H7 (cell line): Measurements from ENCODE around the gene GRM8. TPM values are rescaled to one million over a fixed set of nuclear protein-coding genes. Genes with fewer than 3 reads are reported as not detected.

Source experiments
- DNase-seq: peaks from one replicate; pipeline ENCODE4 v3.0.0; 2012
- H3K27me3 ChIP-seq: 2 replicates; pipeline ENCODE4 v1.6.0; 2011; ENCODE audit warnings: mild to moderate bottlenecking, low read length; ENCODE audit not compliant: control insufficient read depth, insufficient read depth
- H3K36me3 ChIP-seq: replicated peaks from 2 replicates; pipeline ENCODE4 v1.5.1; 2011; ENCODE audit warnings: low read length; ENCODE audit not compliant: control insufficient read depth, insufficient read depth
- H3K4me3 ChIP-seq: 2 replicates; pipeline ENCODE4 v1.5.1; 2011; ENCODE audit warnings: low read depth, mild to moderate bottlenecking, control low read depth, low read length, moderate library complexity; ENCODE audit not compliant: insufficient read depth
- total RNA-seq: library from RNA; depleted of rRNA; stranded (reverse); fragments of >200 nt; shearing (Covaris generic); gene quantifications from 2 replicates; pipeline ENCODE4 v1.2.3, GENCODE V29; 2014

GRM8 gene
- total RNA-seq, 1 experiment from 2014 or later = 1.1 TPM

DNA sequence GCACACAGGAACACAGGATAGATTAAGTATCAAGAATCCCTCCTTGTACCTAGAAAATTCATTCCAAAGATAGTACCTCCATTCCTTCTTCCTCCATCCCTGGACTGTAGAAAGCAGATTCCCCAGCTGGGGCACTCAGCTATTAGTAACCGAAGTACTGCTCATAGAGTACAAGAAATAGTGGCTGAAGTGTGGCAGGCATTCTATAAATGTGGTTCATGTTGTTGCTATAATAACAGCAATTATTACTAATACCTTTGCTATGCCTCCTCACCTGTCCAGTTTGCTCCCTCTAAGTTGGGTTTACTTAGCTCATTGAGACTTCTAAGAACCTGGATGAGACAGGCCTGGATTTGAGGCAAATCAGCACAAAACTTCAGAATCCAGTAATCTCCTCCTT lies 453.2 kb downstream of the GRM8 start:
- no peaks in the 10 kb centered on the region for H3K27me3 ChIP-seq
- H3K4me3 ChIP-seq = no peak overlapping the region
- H3K36me3 ChIP-seq = no peaks in the 10 kb centered on the region
- no peak for DNase-seq

DNA sequence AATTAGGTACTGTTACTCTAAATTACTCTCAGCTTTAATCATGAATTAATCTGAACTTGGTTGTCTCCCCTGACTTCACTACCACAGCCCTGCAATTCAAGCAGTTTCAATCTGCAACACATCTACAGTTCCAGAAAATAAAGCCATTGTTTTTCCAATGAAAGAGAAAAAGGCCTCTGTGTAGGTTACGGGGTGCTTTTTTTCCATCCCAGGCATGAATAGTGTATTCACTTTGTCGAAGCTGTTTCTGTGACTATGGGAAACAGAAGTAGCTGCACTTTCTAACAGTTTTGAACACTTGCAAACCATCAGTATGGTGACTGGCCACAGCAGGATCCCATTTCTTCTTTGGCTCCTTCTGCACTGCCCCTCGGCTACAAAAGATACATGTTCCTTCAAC lies 460.2 kb downstream of the GRM8 start:
- H3K36me3 ChIP-seq = no peaks in the 10 kb centered on the region
- H3K27me3 ChIP-seq = no peaks in the 10 kb centered on the region
- no peak overlapping the region for H3K4me3 ChIP-seq
- DNase-seq = no peak

DNA sequence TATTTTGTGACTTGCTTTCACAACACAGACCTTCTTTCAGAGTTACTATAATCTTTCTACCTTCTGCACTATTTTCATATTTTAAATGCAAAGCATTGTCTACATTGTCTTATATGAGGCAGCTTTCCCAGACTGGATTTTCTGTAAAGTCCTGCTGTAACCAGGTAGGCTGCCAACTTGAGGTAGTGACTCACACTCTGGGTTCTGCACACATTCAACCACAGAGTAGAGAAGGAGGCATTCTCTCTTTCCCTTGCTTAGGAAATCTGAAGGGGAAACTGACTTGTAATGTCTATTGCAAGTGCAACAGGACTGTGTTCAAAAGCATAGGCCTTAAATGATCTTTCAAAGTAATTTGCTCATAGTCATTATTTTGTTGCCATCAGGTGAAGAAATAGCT lies 461.4 kb downstream of the GRM8 start:
- no peak overlapping the region for H3K4me3 ChIP-seq
- H3K36me3 ChIP-seq = no peaks in the 10 kb centered on the region
- H3K27me3 ChIP-seq = no peaks in the 10 kb centered on the region
- DNase-seq = no peak

DNA sequence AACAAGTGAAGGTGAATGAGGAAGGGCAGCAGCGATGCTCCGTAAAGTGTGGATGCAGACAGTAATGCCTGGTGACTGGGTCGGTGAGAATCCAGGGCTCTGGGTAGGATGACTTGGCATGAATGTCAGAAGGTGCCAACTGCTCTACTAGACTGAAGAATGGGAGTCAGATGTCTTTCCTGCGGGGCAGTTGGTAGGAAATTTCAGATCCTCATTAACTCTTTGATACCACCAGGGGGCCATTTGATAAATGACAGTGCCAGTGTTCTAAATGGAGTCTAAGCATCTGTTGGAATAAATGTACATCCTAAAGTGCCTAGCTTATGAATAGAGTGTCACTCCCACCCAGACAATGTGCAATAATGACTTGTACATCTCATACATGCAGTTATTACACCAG lies 462.0 kb downstream of the GRM8 start:
- Histone ChIP-seq H3K27me3 (no peaks in the 10 kb centered on the region), H3K4me3 (no peak overlapping the region), H3K36me3 (no peaks in the 10 kb centered on the region)
- DNase-seq = no peak

DNA sequence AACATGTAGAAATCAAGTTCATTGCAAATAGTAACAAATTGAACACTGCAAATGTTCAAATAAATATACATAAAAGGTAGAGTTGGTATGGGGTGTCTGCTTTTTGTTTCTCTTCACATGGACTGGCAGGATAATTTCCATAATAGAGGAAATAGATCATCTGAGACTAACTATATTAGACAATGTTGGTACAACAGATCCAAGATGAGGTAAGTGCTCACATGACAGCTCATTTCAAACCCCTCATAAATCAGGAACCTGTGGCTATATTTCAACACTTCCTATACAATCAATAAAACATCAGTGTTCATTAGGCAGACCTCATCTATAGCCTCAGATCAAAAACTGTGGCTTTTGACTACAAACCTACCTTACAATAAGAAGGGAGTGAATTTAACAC lies 469.1 kb downstream of the GRM8 start:
- H3K27me3 ChIP-seq = no peaks in the 10 kb centered on the region
- no peaks in the 10 kb centered on the region for H3K36me3 ChIP-seq
- no peak overlapping the region for H3K4me3 ChIP-seq
- no peak for DNase-seq

DNA sequence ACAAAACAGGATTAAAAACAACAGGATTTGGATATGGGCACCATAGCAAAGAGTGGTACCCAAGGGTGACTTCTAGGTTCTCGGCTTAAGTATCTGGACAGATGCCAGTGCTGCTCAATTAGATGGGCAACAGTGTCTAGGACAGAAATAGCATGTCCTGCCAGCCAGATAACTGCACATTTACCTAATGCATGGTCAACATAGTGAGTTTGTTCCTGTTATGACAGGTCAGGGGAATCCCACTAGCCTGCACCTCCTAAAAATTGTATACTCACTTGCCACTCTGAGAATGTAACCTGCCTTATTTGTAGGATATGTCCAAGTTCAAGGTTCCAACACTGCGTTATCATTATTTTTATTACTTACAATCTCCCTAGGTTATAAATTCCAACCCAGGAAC lies 471.7 kb downstream of the GRM8 start:
- Histone ChIP-seq H3K4me3 (no peak overlapping the region), H3K27me3 (no peaks in the 10 kb centered on the region), H3K36me3 (no peaks in the 10 kb centered on the region)
- DNase-seq = no peak

DNA sequence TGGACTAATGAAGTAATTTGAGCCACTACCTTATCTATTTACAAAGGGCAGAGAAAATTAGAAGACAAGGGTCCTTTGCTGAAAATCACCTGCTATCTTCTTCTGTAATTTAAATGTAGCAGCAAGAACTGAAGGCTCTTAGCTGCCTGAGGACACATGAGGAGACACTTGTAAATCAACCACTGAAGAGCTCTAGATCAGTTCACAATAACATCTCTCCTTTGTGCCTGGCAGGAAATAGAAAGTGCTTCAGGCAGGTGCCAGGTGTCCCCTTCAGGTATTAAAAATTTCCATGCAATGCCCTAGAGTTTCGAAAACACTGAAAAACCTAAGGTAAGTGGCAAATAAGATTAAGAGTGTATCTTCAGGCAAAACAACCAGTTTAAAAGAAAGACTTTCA lies 474.6 kb downstream of the GRM8 start:
- Histone ChIP-seq H3K4me3 (no peak overlapping the region), H3K27me3 (no peaks in the 10 kb centered on the region), H3K36me3 (no peaks in the 10 kb centered on the region)
- DNase-seq = peak; percentile 3

DNA sequence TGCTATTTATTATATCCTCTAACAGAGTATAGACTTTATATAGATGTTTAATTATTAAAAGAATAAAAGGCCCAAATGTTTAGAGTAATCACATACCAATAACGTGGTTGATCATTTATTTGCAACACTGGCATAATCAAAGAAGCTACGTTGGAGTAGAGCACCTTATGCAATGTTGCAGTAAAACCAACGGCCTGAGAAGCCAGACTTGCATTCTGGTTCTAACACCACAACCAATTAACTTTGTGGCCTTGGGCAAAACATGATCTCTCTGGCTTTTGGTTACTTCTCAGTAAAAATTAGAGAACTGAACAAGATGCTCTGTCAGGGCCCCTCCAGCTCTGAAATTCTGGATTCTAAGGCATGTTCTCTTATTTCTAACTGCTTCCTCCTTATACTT lies 476.2 kb downstream of the GRM8 start:
- no peak overlapping the region for H3K4me3 ChIP-seq
- H3K36me3 ChIP-seq = no peaks in the 10 kb centered on the region
- no peaks in the 10 kb centered on the region for H3K27me3 ChIP-seq
- no peak for DNase-seq

- H3K4me3 ChIP-seq = no peak overlapping the region
- no peak for DNase-seq
- H3K36me3 ChIP-seq = no peaks in the 10 kb centered on the region
- no peaks in the 10 kb centered on the region for H3K27me3 ChIP-seq
Observed at GRCh38 chr7:126774077-126774476, 478.7 kb downstream of the GRM8 start.

GRCh38 chr7:126768836-126769235 lies 483.9 kb downstream of the GRM8 start:
- no peaks in the 10 kb centered on the region for H3K36me3 ChIP-seq
- H3K4me3 ChIP-seq = no peak overlapping the region
- no peaks in the 10 kb centered on the region for H3K27me3 ChIP-seq
- no peak for DNase-seq

GRCh38 chr7:126760914-126761577 lies 491.7 kb downstream of the GRM8 start:
- Histone ChIP-seq H3K4me3 (no peak overlapping the region), H3K36me3 (no peaks in the 10 kb centered on the region), H3K27me3 (no peaks in the 10 kb centered on the region)
- DNase-seq = no peak

DNA sequence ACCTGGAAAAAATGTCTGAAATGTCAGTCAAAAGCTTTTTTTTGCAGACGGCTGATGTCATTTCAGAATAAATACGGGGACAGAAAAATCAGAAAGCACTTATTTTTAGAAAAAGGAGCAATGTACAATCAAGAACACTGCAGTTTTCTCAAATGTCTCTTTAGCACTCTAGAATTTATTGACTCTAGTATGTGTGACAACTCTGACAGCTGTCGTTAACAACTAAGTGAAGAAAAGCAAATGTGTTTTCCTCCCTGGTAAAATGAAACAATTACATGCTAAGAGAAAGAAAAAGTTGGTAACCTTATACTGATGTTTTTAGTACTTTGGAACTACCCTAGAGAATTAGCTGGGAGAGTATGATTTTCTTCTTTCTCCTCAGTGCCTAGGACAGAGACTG lies 497.4 kb downstream of the GRM8 start:
- DNase-seq = no peak
- Histone ChIP-seq H3K36me3 (no peaks in the 10 kb centered on the region), H3K27me3 (no peaks in the 10 kb centered on the region), H3K4me3 (no peak overlapping the region)

DNA sequence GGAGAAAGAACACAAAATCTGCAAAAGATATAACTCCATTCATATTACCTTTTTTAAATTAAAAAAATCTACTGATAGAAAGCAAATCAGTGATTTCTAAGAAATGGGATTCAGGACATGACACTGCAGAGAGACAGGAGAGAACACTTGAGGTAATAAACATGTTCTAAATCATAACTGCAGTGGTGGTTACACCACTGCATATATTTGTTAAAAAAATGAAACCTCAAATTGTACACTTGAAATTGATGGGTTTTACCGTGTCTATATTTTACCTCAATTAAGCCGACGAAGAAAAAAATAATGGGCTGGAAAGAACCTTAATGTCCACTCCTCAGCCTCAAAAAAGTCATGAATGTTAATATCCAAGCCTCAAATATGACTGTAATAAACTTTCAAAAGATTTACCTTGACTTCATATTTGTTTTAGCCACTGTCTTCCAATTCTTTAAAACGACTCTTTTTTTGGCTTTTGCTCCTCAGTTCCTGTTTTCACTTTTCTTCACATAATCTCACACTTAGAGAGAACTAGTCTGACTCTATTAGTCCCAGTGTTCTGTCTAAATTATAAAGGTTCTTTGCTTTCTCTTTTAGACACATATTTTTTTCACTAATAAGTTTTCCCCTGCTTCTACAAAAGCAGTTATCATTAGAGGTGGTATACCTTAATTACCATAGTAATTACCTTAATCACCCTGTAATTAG lies 502.4 kb downstream of the GRM8 start:
- DNase-seq = no peak
- H3K36me3 ChIP-seq = no peaks in the 10 kb centered on the region
- H3K4me3 ChIP-seq = no peak overlapping the region
- H3K27me3 ChIP-seq = no peaks in the 10 kb centered on the region

GRCh38 chr7:126728967-126729366 lies 523.8 kb downstream of the GRM8 start:
- Histone ChIP-seq H3K4me3 (no peak overlapping the region), H3K36me3 (no peaks in the 10 kb centered on the region), H3K27me3 (no peaks in the 10 kb centered on the region)
- DNase-seq = no peak

DNA sequence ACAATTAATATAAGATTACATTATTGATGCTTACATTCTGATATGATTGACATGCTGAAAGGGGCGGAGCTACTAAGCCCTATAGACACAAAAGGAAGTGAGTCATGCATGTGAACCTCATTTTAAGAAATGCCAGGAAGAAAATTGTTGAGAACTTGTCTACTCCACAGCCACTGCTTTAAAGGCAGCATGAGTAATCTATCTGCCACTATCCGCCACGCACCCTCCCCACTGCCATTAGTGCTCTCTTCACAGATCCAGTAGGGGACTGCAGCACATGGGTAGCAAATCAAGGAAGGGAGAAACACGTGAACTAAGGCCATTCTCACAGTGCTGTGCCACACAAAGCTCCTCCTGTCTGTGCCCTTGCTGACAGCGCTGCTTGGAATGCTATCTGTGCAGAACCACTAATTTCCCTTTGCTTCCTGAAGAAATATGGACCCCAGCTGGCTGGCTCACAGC lies 524.8 kb downstream of the GRM8 start:
- no peaks in the 10 kb centered on the region for H3K36me3 ChIP-seq
- DNase-seq = no peak
- no peaks in the 10 kb centered on the region for H3K27me3 ChIP-seq
- no peak overlapping the region for H3K4me3 ChIP-seq
